IPS-15b (cell line): ENCODE measurements around the gene MIS12.
A peak's percentile ranks its signal among the peaks of the same experiment; 100 is the strongest.

Experiments
- H3K27me3 ChIP-seq: one replicate; pipeline ENCODE4 v1.6.1; 2013; ENCODE audit warnings: low read length; ENCODE audit not compliant: control insufficient read depth, insufficient read depth
- H3K36me3 ChIP-seq: one replicate; pipeline ENCODE4 v1.6.1; 2013; ENCODE audit warnings: low read length; ENCODE audit not compliant: control insufficient read depth, insufficient read depth
- H3K4me1 ChIP-seq: one replicate; pipeline ENCODE4 v1.6.1; 2013; ENCODE audit warnings: mild to moderate bottlenecking, low read length; ENCODE audit not compliant: control insufficient read depth, insufficient read depth
- H3K4me3 ChIP-seq: one replicate; pipeline ENCODE4 v1.5.1; 2013; ENCODE audit warnings: low read depth, low read length
- H3K9ac ChIP-seq: one replicate; pipeline ENCODE4 v1.6.1; 2013; ENCODE audit warnings: low read depth, mild to moderate bottlenecking, low read length
- H3K9me3 ChIP-seq: one replicate; pipeline ENCODE4 v1.6.1; 2013; ENCODE audit warnings: mild to moderate bottlenecking, low read length; ENCODE audit not compliant: control insufficient read depth, insufficient read depth

MIS12 gene

DNA sequence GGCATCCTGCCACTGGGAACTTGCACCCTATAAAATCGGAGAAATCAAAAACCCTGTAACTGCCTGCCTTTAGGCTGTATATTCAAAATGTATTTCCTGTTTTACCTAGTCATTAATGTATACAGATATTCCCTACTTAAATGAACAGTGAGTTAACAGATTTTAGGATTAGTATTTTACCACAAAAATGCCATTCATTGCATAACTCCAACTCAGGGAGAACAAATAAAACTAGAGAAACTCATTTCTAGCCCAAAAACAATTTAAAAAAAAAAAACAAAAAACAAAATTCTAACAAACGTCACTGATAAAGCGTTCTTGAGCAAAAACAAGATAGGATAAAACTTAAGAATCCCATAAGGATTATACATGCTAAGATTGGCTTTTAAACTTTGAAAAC, 13.9 kb upstream of the MIS12 start:
- Histone ChIP-seq H3K9ac (no peak overlapping the region), H3K36me3 (peaks cover 9% of the 10 kb centered on the region), H3K27me3 (no peaks in the 10 kb centered on the region), H3K9me3 (no peaks in the 10 kb centered on the region), H3K4me3 (no peak overlapping the region), H3K4me1 (no peaks in the 10 kb centered on the region)

DNA sequence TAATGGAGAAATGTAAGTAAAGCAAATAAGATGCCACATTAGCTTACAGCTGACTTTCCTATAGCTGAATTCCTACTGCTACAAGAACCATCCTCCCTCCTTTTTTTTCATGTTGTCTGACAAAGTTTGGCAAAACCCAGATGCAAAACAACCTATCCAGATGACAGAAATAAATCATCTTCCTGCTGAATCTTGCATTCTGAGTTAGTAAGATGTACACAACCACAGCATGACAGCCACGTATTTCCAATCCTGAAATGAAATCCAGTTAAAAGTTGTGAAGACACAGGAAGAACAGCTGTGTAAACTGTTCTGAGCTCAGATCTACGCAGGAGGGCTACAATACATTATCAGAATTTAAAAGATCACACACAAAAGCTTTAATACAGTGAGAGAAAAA, 12.5 kb upstream of the MIS12 start:
- Histone ChIP-seq H3K36me3 (peaks cover 19% of the 10 kb centered on the region), H3K9me3 (no peaks in the 10 kb centered on the region), H3K27me3 (no peaks in the 10 kb centered on the region), H3K9ac (no peak overlapping the region), H3K4me1 (no peaks in the 10 kb centered on the region), H3K4me3 (no peak overlapping the region)

- Histone ChIP-seq H3K36me3 (peaks cover 29% of the 10 kb centered on the region), H3K27me3 (no peaks in the 10 kb centered on the region), H3K4me1 (no peaks in the 10 kb centered on the region), H3K9ac (no peak overlapping the region), H3K9me3 (no peaks in the 10 kb centered on the region), H3K4me3 (no peak overlapping the region)
Measured at GRCh38 chr17:5478992-5479391, 7.4 kb upstream of the MIS12 start.

DNA sequence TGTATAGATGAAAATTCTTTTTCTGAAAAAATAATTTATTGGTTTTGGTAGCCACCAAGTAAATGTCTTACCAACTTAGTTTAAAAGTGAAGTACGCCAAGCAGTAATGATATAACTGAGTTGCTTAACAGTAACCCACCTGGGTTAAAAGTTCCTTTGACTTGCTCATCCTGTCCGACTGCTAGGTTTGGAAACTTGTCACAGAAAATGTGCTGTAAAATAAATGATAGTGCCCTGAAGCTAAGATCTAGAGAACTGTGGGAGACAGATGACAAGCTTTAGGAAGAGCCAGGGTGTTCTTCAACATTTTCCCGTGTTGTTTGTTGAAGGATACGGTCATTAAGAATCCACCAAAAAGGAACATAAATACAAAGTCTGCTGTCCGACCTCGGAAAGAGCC, 5.4 kb upstream of the MIS12 start:
- Histone ChIP-seq H3K36me3 (peaks cover 22% of the 10 kb centered on the region), H3K4me1 (no peaks in the 10 kb centered on the region), H3K4me3 (no peak overlapping the region), H3K9ac (no peak overlapping the region), H3K9me3 (no peaks in the 10 kb centered on the region), H3K27me3 (no peaks in the 10 kb centered on the region)

GRCh38 chr17:5481451-5481850, 4.9 kb upstream of the MIS12 start:
- Histone ChIP-seq H3K4me1 (no peaks in the 10 kb centered on the region), H3K4me3 (no peak overlapping the region), H3K9ac (no peak overlapping the region), H3K27me3 (no peaks in the 10 kb centered on the region), H3K9me3 (no peaks in the 10 kb centered on the region), H3K36me3 (peaks cover 22% of the 10 kb centered on the region)

- peak within 1 kb of the TSS; percentile 98 for H3K9ac ChIP-seq
- peaks cover 9% of the 10 kb centered on the region for H3K36me3 ChIP-seq
Measured at GRCh38 chr17:5485270-5486205, 828 bp upstream of the MIS12 start, which contains the start of gene DERL2. Gene DERL2 (minus strand): TSS chr17:5486178. CDS start chr17:5486161, 17 bp downstream.

DNA sequence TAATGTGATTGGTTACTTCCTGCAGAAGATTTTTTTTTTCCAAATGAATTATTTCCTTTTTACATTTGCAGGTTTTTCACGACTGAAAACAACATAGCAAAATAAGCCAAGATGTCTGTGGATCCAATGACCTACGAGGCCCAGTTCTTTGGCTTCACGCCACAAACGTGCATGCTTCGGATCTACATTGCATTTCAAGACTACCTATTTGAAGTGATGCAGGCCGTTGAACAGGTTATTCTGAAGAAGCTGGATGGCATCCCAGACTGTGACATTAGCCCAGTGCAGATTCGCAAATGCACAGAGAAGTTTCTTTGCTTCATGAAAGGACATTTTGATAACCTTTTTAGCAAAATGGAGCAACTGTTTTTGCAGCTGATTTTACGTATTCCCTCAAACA, 2.4 kb downstream of the MIS12 start:
- peaks cover 4% of the 10 kb centered on the region for H3K36me3 ChIP-seq

More at GRCh38 chr17:5485270-5486205, 828 bp upstream of the MIS12 start, which contains the start of gene DERL2:
- Histone ChIP-seq H3K9me3 (no peaks in the 10 kb centered on the region), H3K4me3 (peak within 1 kb of the TSS; percentile 95), H3K4me1 (no peaks in the 10 kb centered on the region), H3K27me3 (no peaks in the 10 kb centered on the region)

DNA sequence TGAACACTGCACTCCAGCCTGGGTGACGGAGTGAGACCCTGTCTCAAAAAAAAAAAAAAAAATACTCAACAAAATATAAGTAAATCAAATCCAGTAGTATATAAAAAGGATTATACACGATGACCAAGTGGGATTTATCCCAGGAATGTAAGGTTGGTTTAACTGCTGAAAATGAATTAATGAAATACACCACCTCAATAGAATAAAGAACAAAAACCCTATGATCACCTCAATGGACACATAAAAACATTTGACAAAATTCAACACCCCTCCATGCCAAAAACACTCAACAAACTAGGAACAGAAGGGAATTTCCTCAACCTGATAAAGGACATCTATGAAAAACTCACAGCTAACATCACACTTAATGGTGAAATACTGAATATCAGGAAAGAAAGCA, 6.6 kb downstream of the MIS12 start:
- H3K4me3 ChIP-seq: no peak overlapping the region
- peaks cover 4% of the 10 kb centered on the region for H3K36me3 ChIP-seq

More for the DNA sequence above, 2.4 kb downstream of the MIS12 start:
- H3K9ac ChIP-seq: no peak overlapping the region
- H3K4me1 ChIP-seq: no peaks in the 10 kb centered on the region
- H3K4me3 ChIP-seq: no peak overlapping the region
- H3K9me3 ChIP-seq: no peaks in the 10 kb centered on the region
- H3K27me3 ChIP-seq: no peaks in the 10 kb centered on the region

GRCh38 chr17:5499476-5500231, 13.3 kb downstream of the MIS12 start:
- no peak overlapping the region for H3K9ac ChIP-seq
- peaks cover 3% of the 10 kb centered on the region for H3K4me1 ChIP-seq
- no peaks in the 10 kb centered on the region for H3K36me3 ChIP-seq
- H3K27me3 ChIP-seq: peaks cover 55% of the 10 kb centered on the region
- H3K4me3 ChIP-seq: peak overlapping the region; percentile 74
- H3K9me3 ChIP-seq: no peaks in the 10 kb centered on the region

More for the DNA sequence above, 6.6 kb downstream of the MIS12 start:
- Histone ChIP-seq H3K9ac (no peak overlapping the region), H3K9me3 (no peaks in the 10 kb centered on the region), H3K4me1 (no peaks in the 10 kb centered on the region), H3K27me3 (peaks cover 9% of the 10 kb centered on the region)

GRCh38 chr17:5500247-5500588, 13.9 kb downstream of the MIS12 start:
- Histone ChIP-seq H3K9ac (no peak overlapping the region), H3K4me1 (peaks cover 3% of the 10 kb centered on the region), H3K9me3 (no peaks in the 10 kb centered on the region), H3K27me3 (peaks cover 55% of the 10 kb centered on the region), H3K36me3 (no peaks in the 10 kb centered on the region), H3K4me3 (peak overlapping the region; percentile 74)

- H3K36me3 ChIP-seq: no peaks in the 10 kb centered on the region
- no peaks in the 10 kb centered on the region for H3K9me3 ChIP-seq
- peaks cover 55% of the 10 kb centered on the region for H3K27me3 ChIP-seq
- peak overlapping the region; percentile 74 for H3K4me3 ChIP-seq
- no peak overlapping the region for H3K9ac ChIP-seq
- H3K4me1 ChIP-seq: peaks cover 3% of the 10 kb centered on the region
Measured at GRCh38 chr17:5500589-5501391, 14.4 kb downstream of the MIS12 start.
